Measurements from ENCODE around the gene MET.

The MET gene

DNA sequence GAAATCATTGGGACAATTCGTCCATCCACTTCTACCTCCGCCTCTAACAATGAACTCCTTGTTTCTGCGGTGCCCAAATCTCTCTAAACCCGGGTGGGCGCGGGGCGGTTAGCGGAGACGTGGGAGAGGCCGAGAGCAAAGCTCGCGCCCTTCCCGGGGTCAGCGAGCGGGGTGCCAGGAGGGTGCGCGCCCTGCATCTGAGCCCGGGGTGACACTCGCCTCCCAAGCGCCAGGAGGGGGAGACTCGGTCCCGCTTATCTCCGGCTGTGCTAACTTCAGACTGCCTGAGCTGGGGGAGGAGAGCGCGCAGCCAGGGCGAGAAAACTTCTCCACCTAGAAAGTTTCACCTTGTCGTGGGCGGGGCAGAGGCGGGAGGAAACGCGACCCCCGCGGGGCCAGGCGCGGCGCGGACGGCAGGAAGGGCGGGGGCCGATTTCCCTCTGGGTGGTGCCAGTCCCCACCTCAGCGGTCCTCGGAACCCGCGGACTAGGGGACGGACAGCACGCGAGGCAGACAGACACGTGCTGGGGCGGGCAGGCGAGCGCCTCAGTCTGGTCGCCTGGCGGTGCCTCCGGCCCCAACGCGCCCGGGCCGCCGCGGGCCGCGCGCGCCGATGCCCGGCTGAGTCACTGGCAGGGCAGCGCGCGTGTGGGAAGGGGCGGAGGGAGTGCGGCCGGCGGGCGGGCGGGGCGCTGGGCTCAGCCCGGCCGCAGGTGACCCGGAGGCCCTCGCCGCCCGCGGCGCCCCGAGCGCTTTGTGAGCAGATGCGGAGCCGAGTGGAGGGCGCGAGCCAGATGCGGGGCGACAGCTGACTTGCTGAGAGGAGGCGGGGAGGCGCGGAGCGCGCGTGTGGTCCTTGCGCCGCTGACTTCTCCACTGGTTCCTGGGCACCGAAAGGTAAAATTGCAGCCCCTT, at the start of gene MET:
Gene MET, plus strand, starts transcription at position 516 of the 915 bp plus-strand sequence. CDS start 26,889 bp downstream, outside the sequence.
- TF ChIP-seq, protein P1, sequence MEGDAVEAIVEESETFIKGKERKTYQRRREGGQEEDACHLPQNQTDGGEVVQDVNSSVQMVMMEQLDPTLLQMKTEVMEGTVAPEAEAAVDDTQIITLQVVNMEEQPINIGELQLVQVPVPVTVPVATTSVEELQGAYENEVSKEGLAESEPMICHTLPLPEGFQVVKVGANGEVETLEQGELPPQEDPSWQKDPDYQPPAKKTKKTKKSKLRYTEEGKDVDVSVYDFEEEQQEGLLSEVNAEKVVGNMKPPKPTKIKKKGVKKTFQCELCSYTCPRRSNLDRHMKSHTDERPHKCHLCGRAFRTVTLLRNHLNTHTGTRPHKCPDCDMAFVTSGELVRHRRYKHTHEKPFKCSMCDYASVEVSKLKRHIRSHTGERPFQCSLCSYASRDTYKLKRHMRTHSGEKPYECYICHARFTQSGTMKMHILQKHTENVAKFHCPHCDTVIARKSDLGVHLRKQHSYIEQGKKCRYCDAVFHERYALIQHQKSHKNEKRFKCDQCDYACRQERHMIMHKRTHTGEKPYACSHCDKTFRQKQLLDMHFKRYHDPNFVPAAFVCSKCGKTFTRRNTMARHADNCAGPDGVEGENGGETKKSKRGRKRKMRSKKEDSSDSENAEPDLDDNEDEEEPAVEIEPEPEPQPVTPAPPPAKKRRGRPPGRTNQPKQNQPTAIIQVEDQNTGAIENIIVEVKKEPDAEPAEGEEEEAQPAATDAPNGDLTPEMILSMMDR (IDR thresholded peaks at IDR 0.05; ENCODE audit: insufficient read depth, low read depth, low read length, missing control alignments), result peak; percentile 65
- peak; percentile 95 for DNase-seq (ENCODE audit: low read depth)
- peak within 1 kb of the TSS; percentile 99 for H3K4me3 ChIP-seq (ENCODE audit: low read length)

DNA sequence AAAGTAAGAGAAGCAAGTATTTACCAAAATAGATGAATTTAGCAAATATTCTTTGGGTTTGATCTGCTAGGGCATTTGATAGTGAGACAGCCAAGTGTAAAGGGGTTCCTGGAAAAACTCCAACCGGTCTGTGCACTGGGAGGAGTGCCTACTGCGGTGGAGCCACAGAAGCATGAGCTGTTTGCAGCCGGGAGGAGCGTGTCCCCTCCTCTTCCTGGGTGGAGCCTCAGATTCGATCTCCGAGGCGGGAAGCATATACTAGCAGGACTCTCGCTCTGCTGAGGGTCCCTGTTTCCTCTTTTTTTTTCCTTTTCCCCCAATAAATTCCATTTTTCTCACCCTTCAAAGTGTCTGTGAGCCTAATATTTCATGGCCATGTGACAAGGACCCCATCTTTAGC, 45.1 kb upstream of the MET start:
- TF ChIP-seq, protein P1 (IDR thresholded peaks at IDR 0.05; ENCODE audit: insufficient read depth, low read depth, low read length, missing control alignments), result no peak
- DNase-seq (ENCODE audit: low read depth), result no peak
- H3K4me3 ChIP-seq (ENCODE audit: low read length), result no peak overlapping the region

DNA sequence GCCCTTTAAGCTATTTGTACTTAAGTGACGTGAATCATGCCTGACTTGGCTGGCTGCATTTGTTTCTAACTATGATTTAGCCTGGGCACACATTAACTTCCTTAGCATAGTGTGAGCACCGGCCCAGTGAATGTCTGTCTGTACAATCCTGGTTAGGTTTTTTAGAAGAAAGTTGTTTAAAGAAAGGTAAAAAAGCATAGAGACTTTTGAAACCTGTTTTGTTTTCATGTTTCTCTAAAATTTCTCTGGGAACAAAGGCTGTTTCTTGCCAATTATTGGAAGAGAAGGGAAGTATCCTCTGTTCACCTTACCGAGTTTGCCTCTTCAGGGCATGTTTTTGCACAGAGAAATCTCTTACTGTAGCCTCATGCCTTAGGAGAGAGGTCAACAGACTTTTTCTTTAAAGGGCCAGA, 42.9 kb upstream of the MET start:
- peak; percentile 79 for DNase-seq (ENCODE audit: low read depth)
- H3K4me3 ChIP-seq (ENCODE audit: low read length), result no peak overlapping the region
- TF ChIP-seq, protein P1 (IDR thresholded peaks at IDR 0.05; ENCODE audit: insufficient read depth, low read depth, low read length, missing control alignments), result no peak

DNA sequence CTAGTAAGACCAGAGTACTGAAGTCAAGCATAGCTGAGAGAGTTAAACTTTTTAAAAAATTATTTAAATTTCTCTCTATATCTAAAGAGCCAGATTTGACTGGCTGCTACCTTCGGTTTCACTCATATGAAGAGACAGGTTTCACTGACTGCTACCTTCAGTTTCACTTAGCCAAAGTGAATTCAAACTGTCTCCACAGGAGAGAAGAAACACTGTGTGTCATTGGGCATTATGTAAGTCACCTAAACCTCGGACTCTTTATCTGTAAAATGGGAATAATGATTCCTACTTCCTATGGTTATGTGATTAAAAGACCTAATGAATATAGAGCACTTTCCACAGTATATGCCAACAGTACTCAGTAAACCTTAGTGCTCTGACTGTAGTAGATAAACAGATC, 41.6 kb upstream of the MET start:
- TF ChIP-seq, protein P1 (IDR thresholded peaks at IDR 0.05; ENCODE audit: insufficient read depth, low read depth, low read length, missing control alignments), result no peak
- H3K4me3 ChIP-seq (ENCODE audit: low read length), result no peak overlapping the region
- peak; percentile 21 for DNase-seq (ENCODE audit: low read depth)

DNA sequence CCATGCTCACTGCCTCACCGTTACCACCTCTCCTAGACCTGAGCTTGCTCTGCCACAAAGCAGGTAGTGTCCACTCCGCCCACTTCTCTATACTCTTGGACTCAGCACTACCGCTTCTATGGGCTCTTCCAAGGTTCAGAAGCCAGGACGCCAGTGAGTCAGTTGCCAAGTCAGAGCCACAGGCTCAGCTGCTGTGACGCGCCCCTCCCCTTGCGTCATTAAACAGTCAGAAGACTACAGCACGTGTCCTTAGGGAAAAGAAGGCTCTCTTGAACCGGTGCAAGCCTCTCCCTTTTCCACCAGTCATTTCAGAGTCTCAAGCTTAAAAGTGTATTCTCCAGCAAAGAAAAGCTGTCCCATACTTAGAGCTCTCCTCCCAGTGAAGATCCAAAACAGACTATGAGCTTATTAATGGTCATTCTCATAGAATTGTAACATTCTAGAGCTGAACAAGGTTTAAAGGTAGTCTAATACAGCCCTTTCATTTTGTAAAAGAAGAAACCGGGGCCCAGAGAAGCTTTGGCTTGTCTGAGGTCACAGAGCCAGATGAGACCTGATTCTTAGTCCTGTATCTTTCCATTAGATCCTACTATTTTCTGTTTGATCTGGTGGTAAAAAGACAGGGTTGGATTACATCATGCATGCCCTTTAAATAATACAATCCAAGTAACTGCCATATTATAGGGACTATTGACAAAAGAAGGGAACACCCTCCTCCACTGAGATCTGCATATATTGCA, 40.9 kb upstream of the MET start:
- H3K4me3 ChIP-seq (ENCODE audit: low read length), result no peak overlapping the region
- TF ChIP-seq, protein P1 (IDR thresholded peaks at IDR 0.05; ENCODE audit: insufficient read depth, low read depth, low read length, missing control alignments), result no peak
- peak; percentile 99 for DNase-seq (ENCODE audit: low read depth)

DNA sequence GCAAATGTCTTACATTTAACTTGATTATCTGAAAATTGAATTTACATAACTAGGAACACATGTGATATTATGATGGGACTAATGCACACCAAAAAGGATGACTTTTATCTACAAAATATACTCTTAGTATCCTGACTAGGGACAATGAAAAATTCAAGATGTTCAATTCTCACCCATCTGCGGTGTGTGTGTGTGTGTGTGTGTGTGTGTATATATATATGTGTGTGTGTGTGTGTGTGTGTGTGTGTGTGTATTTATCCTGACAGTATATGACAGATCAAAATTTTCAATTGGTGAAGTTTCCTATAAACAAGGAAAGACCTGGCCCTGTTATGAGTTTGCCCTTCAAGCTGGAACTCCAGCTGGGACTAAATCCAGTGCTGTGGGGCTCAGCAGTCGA, 40.3 kb upstream of the MET start:
- TF ChIP-seq, protein P1 (IDR thresholded peaks at IDR 0.05; ENCODE audit: insufficient read depth, low read depth, low read length, missing control alignments), result no peak
- no peak for DNase-seq (ENCODE audit: low read depth)
- H3K4me3 ChIP-seq (ENCODE audit: low read length), result no peak overlapping the region
